ENCODE data around the gene MAPK8IP1. TPM values are rescaled to one million over a fixed set of nuclear protein-coding genes. Genes with fewer than 3 reads are reported as not detected.

MAPK8IP1 gene
- total and polyA plus RNA-seq, 2 donors (not counting 3 experiments of a cell fraction or from before 2014, with no cell fraction given): 4.1 to 4.8 TPM

GRCh38 chr11:45926001-45926401, 40.5 kb downstream of the MAPK8IP1 start:
- Histone ChIP-seq H3K9me3 (replicated peaks; ENCODE audit: control insufficient read depth, insufficient read depth, low read length) (no peaks in the 10 kb centered on the region), H3K9ac (replicated peaks; ENCODE audit: extremely low read depth, insufficient read depth, low read length) (no peak overlapping the region), H3K79me2 (ENCODE audit: control insufficient read depth, insufficient read depth, low read length) (no peaks in the 10 kb centered on the region), H3K27ac (ENCODE audit: insufficient read depth, low read depth, low read length) (no peak overlapping the region), H3K36me3 (ENCODE audit: control insufficient read depth in 2 of 2, extremely low read depth in 1 of 2, insufficient read depth in 2 of 2, low read length in 2 of 2) (no peaks in the 10 kb centered on the region), H3K4me1 (ENCODE audit: control insufficient read depth, extremely low read depth, insufficient read depth, low read length) (no peaks in the 10 kb centered on the region), H3K4me3 (replicated peaks in 1 of 3; ENCODE audit: insufficient read depth in 1 of 3, low read depth in 1 of 3, low read length in 3 of 3) (no peak overlapping the region), H3K27me3 (ENCODE audit: control insufficient read depth in 2 of 2, insufficient read depth in 2 of 2, low read length in 2 of 2) (peaks cover 13 to 30% of the 10 kb centered on the region in 2 experiments), H3K9me1 (replicated peaks; ENCODE audit: control insufficient read depth, extremely low read depth, insufficient read depth, low read length) (no peaks in the 10 kb centered on the region), H2AFZ (ENCODE audit: low read depth, low read length) (no peak overlapping the region), H4K20me1 (replicated peaks; ENCODE audit: control insufficient read depth, extremely low read depth, insufficient read depth, low read length) (no peaks in the 10 kb centered on the region), H3K4me2 (ENCODE audit: insufficient read depth, low read length) (no peak overlapping the region)
- intact Hi-C loops (cut with micrococcal nuclease): no loop called here
- ChIA-PET POLR2A (no interaction called here), CTCF (interaction anchor here (2.6 kb wide), 1 partner anchor 40 kb away, joined by 8 read pairs; no protein-coding TSS in a partner anchor)
- DNase-seq (ENCODE audit: low read depth, low spot score) (no peak), FAIRE-seq (no peak)
- no TSS peak for BruUV-seq (replicated peaks)
- TF ChIP-seq POLR2AphosphoS5 (IDR thresholded peaks at IDR 0.05; ENCODE audit: insufficient read depth, low read depth, low read length) (no peak), GATA2 (IDR thresholded peaks at IDR 0.05; ENCODE audit: insufficient read depth, insufficient read length, low read depth, low read length) (no peak), EZH2 (IDR thresholded peaks at IDR 0.05; ENCODE audit: borderline replicate concordance, low read depth, low read length, severe bottlenecking) (no peak), MAX (IDR thresholded peaks at IDR 0.05; ENCODE audit: insufficient read depth, insufficient read length) (no peak), MYC (IDR thresholded peaks at IDR 0.05; ENCODE audit: low read depth, low read length) (no peak), FOS (IDR thresholded peaks at IDR 0.05; ENCODE audit: borderline replicate concordance, insufficient read depth, low read length) (no peak), JUN (IDR thresholded peaks at IDR 0.05; ENCODE audit: borderline replicate concordance, insufficient read depth, insufficient read length, low read depth) (no peak), POLR2A (IDR thresholded peaks at IDR 0.05; ENCODE audit: low read depth, low read length) (no peak), CTCF (IDR thresholded peaks at IDR 0.05; ENCODE audit: extremely low read depth in 1 of 2, insufficient read depth in 1 of 2, low read depth in 1 of 2, low read length in 2 of 2) (no peak)
- dilution Hi-C loops (cut with MboI; ENCODE audit: extremely low pct_ligation_motif_present, low sequenced_read_pairs): no loop called here
